VCaP (cell line): ENCODE results near the gene ZNF467.
A peak's percentile ranks its signal among the peaks of the same experiment; 100 is the strongest.

Experiments
- H3K27ac ChIP-seq: fragments of 450-650 bp; 2 replicates; pipeline ENCODE4 v1.5.1; 2017
- TF ChIP-seq, protein P1 (sequence below): fragments of 450-650 bp; conservative IDR thresholded peaks from 2 replicates; pipeline ENCODE4 v1.5.1; 2017; ENCODE audit warnings: mild to moderate bottlenecking, moderate library complexity

The ZNF467 gene

GRCh38 chr7:149773446-149774236 lies at the start of gene ZNF467:
Gene ZNF467, minus strand, starts transcription at chr7:149773588. Its CDS starts 2,556 bp downstream, at chr7:149771032.
- TF ChIP-seq, protein P1, sequence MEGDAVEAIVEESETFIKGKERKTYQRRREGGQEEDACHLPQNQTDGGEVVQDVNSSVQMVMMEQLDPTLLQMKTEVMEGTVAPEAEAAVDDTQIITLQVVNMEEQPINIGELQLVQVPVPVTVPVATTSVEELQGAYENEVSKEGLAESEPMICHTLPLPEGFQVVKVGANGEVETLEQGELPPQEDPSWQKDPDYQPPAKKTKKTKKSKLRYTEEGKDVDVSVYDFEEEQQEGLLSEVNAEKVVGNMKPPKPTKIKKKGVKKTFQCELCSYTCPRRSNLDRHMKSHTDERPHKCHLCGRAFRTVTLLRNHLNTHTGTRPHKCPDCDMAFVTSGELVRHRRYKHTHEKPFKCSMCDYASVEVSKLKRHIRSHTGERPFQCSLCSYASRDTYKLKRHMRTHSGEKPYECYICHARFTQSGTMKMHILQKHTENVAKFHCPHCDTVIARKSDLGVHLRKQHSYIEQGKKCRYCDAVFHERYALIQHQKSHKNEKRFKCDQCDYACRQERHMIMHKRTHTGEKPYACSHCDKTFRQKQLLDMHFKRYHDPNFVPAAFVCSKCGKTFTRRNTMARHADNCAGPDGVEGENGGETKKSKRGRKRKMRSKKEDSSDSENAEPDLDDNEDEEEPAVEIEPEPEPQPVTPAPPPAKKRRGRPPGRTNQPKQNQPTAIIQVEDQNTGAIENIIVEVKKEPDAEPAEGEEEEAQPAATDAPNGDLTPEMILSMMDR, result no peak
- peak within 1 kb of the TSS; percentile 91 for H3K27ac ChIP-seq

DNA sequence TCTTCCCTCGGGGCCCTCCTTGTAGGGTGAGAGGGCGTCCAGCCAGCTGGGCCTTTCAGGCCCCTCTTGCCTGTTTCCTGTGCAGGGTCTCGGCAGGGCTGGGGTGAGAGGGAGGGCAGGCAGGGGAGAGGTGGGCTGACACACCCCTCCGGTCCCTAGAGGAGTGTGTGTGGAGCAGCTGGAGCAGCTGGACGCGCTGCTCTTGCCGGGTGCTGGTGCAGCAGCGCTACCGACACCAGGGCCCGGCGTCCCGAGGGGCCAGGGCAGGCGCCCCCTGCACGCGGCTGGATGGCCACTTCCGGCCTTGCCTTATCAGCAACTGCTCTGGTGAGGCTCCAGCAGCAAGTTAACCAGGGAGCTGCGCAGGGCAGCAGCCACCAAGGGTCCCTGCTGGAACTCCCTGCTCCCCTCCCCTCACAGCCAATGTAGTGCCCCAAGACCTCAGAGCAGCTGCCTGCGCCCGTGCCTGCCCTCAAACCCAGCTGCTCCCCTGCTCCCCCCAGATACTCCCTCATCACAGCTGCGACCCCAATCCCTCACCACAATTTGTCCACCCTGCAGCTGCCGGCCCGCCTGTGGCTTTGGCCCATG lies 49.1 kb upstream of the ZNF467 start:
- TF ChIP-seq, protein P1, result no peak
- H3K27ac ChIP-seq, result no peak overlapping the region

GRCh38 chr7:149821191-149822148 lies 48.1 kb upstream of the ZNF467 start:
- no peak overlapping the region for H3K27ac ChIP-seq
- TF ChIP-seq, protein P1, result no peak

- TF ChIP-seq, protein P1, result no peak
- no peak overlapping the region for H3K27ac ChIP-seq
These were observed 47.3 kb upstream of the ZNF467 start for GRCh38 chr7:149820622-149821190.

DNA sequence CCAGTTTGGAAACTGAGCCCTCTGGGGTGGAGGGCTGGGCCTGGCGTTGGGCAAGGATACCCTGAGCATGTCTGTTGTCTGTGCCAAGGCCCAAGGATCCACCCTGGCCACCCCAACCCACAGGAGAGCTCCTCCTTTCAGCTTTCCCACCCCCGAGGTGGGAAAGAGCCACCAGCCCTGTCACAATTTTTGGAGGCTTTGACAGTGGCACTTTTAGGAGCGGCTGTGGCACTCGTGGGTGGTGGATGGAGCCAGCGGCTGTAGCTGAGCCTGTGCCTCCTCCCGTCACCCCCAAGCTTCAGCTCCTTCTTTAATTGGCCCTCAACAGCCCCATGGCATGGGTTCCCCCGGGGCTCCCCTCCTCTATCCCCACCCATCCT lies 46.6 kb upstream of the ZNF467 start:
- no peak overlapping the region for H3K27ac ChIP-seq
- TF ChIP-seq, protein P1, result no peak

GRCh38 chr7:149819141-149819960 lies 46.0 kb upstream of the ZNF467 start:
- H3K27ac ChIP-seq, result no peak overlapping the region
- TF ChIP-seq, protein P1, result no peak
